ENCODE results near the gene ERN2. TPM values are rescaled to one million over a fixed set of nuclear protein-coding genes. Genes with fewer than 3 reads are reported as not detected.

ERN2 gene
- total and polyA plus RNA-seq, 9 of the 15 experiments (the other 6 are each of a cell fraction or from before 2014, with no cell fraction given) = 0.07 to 1.5 (median 0.51) TPM; not detected in 3

- TF ChIP-seq HDAC2 (IDR thresholded peaks at IDR 0.05) (no peak), CHD1 (IDR thresholded peaks at IDR 0.05; ENCODE audit: low read length) (no peak), TGIF2 (CRISPR knock-in tag; IDR thresholded peaks at IDR 0.05) (no peak), SMARCE1 (IDR thresholded peaks at IDR 0.05) (no peak), MTA2 (IDR thresholded peaks at IDR 0.05; ENCODE audit: low read depth) (no peak), ZNF696 (CRISPR knock-in tag; conservative IDR thresholded peaks at IDR 0.05) (no peak), KLF6 (CRISPR knock-in tag; IDR thresholded peaks at IDR 0.05; ENCODE audit: borderline replicate concordance) (no peak), ZC3H4 (CRISPR knock-in tag; IDR thresholded peaks at IDR 0.05; ENCODE audit: borderline replicate concordance) (no peak), CHCHD3 (CRISPR knock-in tag; IDR thresholded peaks at IDR 0.05) (no peak), E2F3 (CRISPR knock-in tag; IDR thresholded peaks at IDR 0.05) (no peak), NFXL1 (CRISPR knock-in tag; IDR thresholded peaks at IDR 0.05) (no peak), SNIP1 (IDR thresholded peaks at IDR 0.05; ENCODE audit: low read depth) (peak; percentile 83; the same call in 1 of the 2 replicates), ZNF699 (CRISPR knock-in tag; IDR thresholded peaks at IDR 0.05; ENCODE audit: insufficient replicate concordance) (no peak), RBM25 (IDR thresholded peaks at IDR 0.05; ENCODE audit: low read depth, low read length, severe bottlenecking) (no peak), RCOR1 (IDR thresholded peaks at IDR 0.05; ENCODE audit: borderline replicate concordance in 1 of 2, low read depth in 2 of 2, low read length in 2 of 2) (0 out of 4 replicates have a peak, but pooled peaks of 1 of the 2 experiments have one; percentile 8), CTBP1 (IDR thresholded peaks at IDR 0.05; ENCODE audit: borderline replicate concordance) (peak; percentile 42; the same call in 1 of the 2 replicates), MCM2 (IDR thresholded peaks at IDR 0.05; ENCODE audit: low read depth) (no peak), ZBTB7A (IDR thresholded peaks at IDR 0.05; ENCODE audit: borderline replicate concordance, control insufficient read depth, low read depth, low read length) (no peak), ZNF436 (CRISPR knock-in tag; IDR thresholded peaks at IDR 0.05) (no peak), GTF3C2 (IDR thresholded peaks at IDR 0.05; ENCODE audit: borderline replicate concordance, extremely low read depth, insufficient read length) (no peak), L3MBTL2 (IDR thresholded peaks at IDR 0.05) (0 out of 2 replicates have a peak, but pooled peaks have one; percentile 10), ZNF354B (CRISPR knock-in tag; IDR thresholded peaks at IDR 0.05) (no peak), ZNF140 (CRISPR knock-in tag; IDR thresholded peaks at IDR 0.05) (no peak), TCF7 (IDR thresholded peaks at IDR 0.05; ENCODE audit: borderline replicate concordance) (no peak), PPARD (CRISPR knock-in tag; IDR thresholded peaks at IDR 0.05) (no peak), BRCA1 (IDR thresholded peaks at IDR 0.05) (no peak), BRCA1 (CRISPR knock-in tag; IDR thresholded peaks at IDR 0.05) (no peak), NONO (IDR thresholded peaks at IDR 0.05; ENCODE audit: low read depth in 2 of 2, low read length in 1 of 2) (no peak)
- TF ChIP-seq, protein P1, sequence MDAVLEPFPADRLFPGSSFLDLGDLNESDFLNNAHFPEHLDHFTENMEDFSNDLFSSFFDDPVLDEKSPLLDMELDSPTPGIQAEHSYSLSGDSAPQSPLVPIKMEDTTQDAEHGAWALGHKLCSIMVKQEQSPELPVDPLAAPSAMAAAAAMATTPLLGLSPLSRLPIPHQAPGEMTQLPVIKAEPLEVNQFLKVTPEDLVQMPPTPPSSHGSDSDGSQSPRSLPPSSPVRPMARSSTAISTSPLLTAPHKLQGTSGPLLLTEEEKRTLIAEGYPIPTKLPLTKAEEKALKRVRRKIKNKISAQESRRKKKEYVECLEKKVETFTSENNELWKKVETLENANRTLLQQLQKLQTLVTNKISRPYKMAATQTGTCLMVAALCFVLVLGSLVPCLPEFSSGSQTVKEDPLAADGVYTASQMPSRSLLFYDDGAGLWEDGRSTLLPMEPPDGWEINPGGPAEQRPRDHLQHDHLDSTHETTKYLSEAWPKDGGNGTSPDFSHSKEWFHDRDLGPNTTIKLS (IDR thresholded peaks at IDR 0.05; ENCODE audit: borderline replicate concordance, low read depth) = no peak
Measured at GRCh38 chr16:23700509-23700908, 12.5 kb downstream of the ERN2 start (continued).
